BE2C (cell line): ENCODE results near the gene PSENEN. TPM values are rescaled to one million over a fixed set of nuclear protein-coding genes. Genes with fewer than 3 reads are reported as not detected.

Experiments
- DNase-seq: peaks from one replicate; pipeline ENCODE4 v3.0.0-alpha.2; 2020
- H3K27me3 ChIP-seq: fragments of 250-450 bp; sonication (Bioruptor Pico); 2 replicates; pipeline ENCODE4 v1.5.1; 2020; ENCODE audit warnings: mild to moderate bottlenecking
- H3K36me3 ChIP-seq: fragments of 250-450 bp; sonication (Bioruptor Pico); 2 replicates; pipeline ENCODE4 v1.5.1; 2020; ENCODE audit warnings: mild to moderate bottlenecking
- H3K4me1 ChIP-seq: fragments of 250-450 bp; sonication (Bioruptor Pico); 2 replicates; pipeline ENCODE4 v1.5.1; 2020
- H3K4me3 ChIP-seq: 2 replicates; pipeline ENCODE4 v1.5.1; 2011; ENCODE audit warnings: low read depth, low read length
- H3K9me3 ChIP-seq: fragments of 250-450 bp; sonication (Bioruptor Pico); 2 replicates; pipeline ENCODE4 v1.5.1; 2020
- CTCF ChIP-seq: IDR thresholded peaks from 2 replicates; pipeline ENCODE4 v1.5.1; 2012; ENCODE audit warnings: mild to moderate bottlenecking, low read depth, low read length
- polyA plus RNA-seq: library from polyadenylated mRNA; unstranded; fragments of >200 nt; gene quantifications from one replicate; pipeline ENCODE4 v1.2.1, GENCODE V29; 2012; ENCODE audit warnings: low read depth, missing spikeins; ENCODE audit not compliant: insufficient read length, insufficient read depth

The PSENEN gene
- polyA plus RNA-seq = 58.3 TPM

- Histone ChIP-seq H3K4me3 (peak within 1 kb of the TSS; percentile 75), H3K4me1 (peaks cover 6% of the 10 kb centered on the region; the same call in 1 of the 2 replicates), H3K9me3 (no peaks in the 10 kb centered on the region), H3K36me3 (no peaks in the 10 kb centered on the region), H3K27me3 (no peaks in the 10 kb centered on the region)
- DNase-seq = peak; percentile 97
- no peak for TF ChIP-seq CTCF
Measured at GRCh38 chr19:35745328-35746086, at the start of gene PSENEN, which contains the start of gene U2AF1L4. Gene PSENEN (plus strand): TSS chr19:35745651. CDS start chr19:35745931, 280 bp downstream. Gene U2AF1L4 (minus strand): TSS chr19:35745418. CDS start chr19:35745391, 27 bp downstream.

GRCh38 chr19:35695895-35696422 lies 49.5 kb upstream of the PSENEN start:
- H3K27me3 ChIP-seq = no peaks in the 10 kb centered on the region
- no peak for TF ChIP-seq CTCF
- H3K36me3 ChIP-seq = no peaks in the 10 kb centered on the region
- no peaks in the 10 kb centered on the region for H3K4me1 ChIP-seq
- H3K9me3 ChIP-seq = no peaks in the 10 kb centered on the region
- DNase-seq = no peak
- H3K4me3 ChIP-seq = no peak overlapping the region

GRCh38 chr19:35696835-35697234 lies 48.6 kb upstream of the PSENEN start:
- no peaks in the 10 kb centered on the region for H3K4me1 ChIP-seq
- H3K9me3 ChIP-seq = no peaks in the 10 kb centered on the region
- DNase-seq = no peak
- H3K36me3 ChIP-seq = no peaks in the 10 kb centered on the region
- no peak for TF ChIP-seq CTCF
- no peak overlapping the region for H3K4me3 ChIP-seq
- H3K27me3 ChIP-seq = no peaks in the 10 kb centered on the region

GRCh38 chr19:35702223-35703012 lies 43.0 kb upstream of the PSENEN start:
- no peaks in the 10 kb centered on the region for H3K9me3 ChIP-seq
- DNase-seq = peak; percentile 97
- TF ChIP-seq CTCF = no peak

GRCh38 chr19:35703343-35703742 lies 42.1 kb upstream of the PSENEN start:
- Histone ChIP-seq H3K4me3 (no peak overlapping the region; the same call in 1 of the 2 replicates), H3K4me1 (no peaks in the 10 kb centered on the region), H3K27me3 (peaks cover 7% of the 10 kb centered on the region; the same call in 1 of the 2 replicates), H3K9me3 (no peaks in the 10 kb centered on the region), H3K36me3 (no peaks in the 10 kb centered on the region)
- DNase-seq = no peak
- no peak for TF ChIP-seq CTCF

More at GRCh38 chr19:35702223-35703012, 43.0 kb upstream of the PSENEN start:
- H3K27me3 ChIP-seq = no peaks in the 10 kb centered on the region; the same call in 1 of the 2 replicates
- H3K4me3 ChIP-seq = peak overlapping the region; percentile 72
- H3K4me1 ChIP-seq = no peaks in the 10 kb centered on the region
- H3K36me3 ChIP-seq = no peaks in the 10 kb centered on the region
